K562 (cell line): ENCODE measurements around the gene TXNIP. TPM values are rescaled to one million over a fixed set of nuclear protein-coding genes. Genes with fewer than 3 reads are reported as not detected.
A peak's percentile ranks its signal among the peaks of the same experiment; 100 is the strongest.

Experiments
- CEBPZ ChIP-seq: fragments of 150-350 bp; IDR thresholded peaks from 2 replicates; pipeline ENCODE4 v1.6.1; 2014; ENCODE audit warnings: low read depth, mild to moderate bottlenecking, low read length, borderline replicate concordance
- CGGBP1 ChIP-seq: fragments of 250-450 bp; sonication (Bioruptor Pico); IDR thresholded peaks from 2 replicates; pipeline ENCODE4 v1.9.0; 2021; ENCODE audit warnings: mild to moderate bottlenecking
- E2F3 ChIP-seq: fragments of 250-450 bp; sonication (Bioruptor Pico); IDR thresholded peaks from 2 replicates; pipeline ENCODE4 v1.4.0; 2020; ENCODE audit warnings: mild to moderate bottlenecking
- ETS1 ChIP-seq: conservative IDR thresholded peaks from 2 replicates; pipeline ENCODE4 v1.6.1; 2011; ENCODE audit warnings: low read depth, mild to moderate bottlenecking, low read length; ENCODE audit not compliant: control insufficient read depth
- GTF3C2 ChIP-seq: IDR thresholded peaks from 3 replicates; pipeline ENCODE4 v1.6.1; 2011; ENCODE audit warnings: borderline replicate concordance, mild to moderate bottlenecking, moderate library complexity; ENCODE audit not compliant: insufficient read length; ENCODE audit errors: extremely low read depth
- MEIS2 ChIP-seq: fragments of 450-650 bp; IDR thresholded peaks from 2 replicates; pipeline ENCODE4 v1.6.1; 2014; ENCODE audit warnings: mild to moderate bottlenecking; ENCODE audit not compliant: partially characterized antibody
- POLR3A ChIP-seq: IDR thresholded peaks from 2 replicates; pipeline ENCODE4 v1.6.1; 2011; ENCODE audit warnings: borderline replicate concordance, mild to moderate bottlenecking, moderate library complexity; ENCODE audit not compliant: insufficient read length, insufficient read depth; ENCODE audit errors: extremely low read depth
- PREB ChIP-seq: sonication (generic); formaldehyde crosslinking; IDR thresholded peaks from 2 replicates; pipeline ENCODE4 v1.8.1; 2023; ENCODE audit warnings: mild to moderate bottlenecking, missing genetic modification reagents
- SMAD1 ChIP-seq: fragments of 150-350 bp; IDR thresholded peaks from 2 replicates; pipeline ENCODE4 v1.6.1; 2014; ENCODE audit warnings: low read length, low read depth; ENCODE audit not compliant: partially characterized antibody
- SNIP1 ChIP-seq: fragments of 450-650 bp; IDR thresholded peaks from 2 replicates; pipeline ENCODE4 v1.7.1; 2017; ENCODE audit warnings: low read depth, mild to moderate bottlenecking
- SRSF1 ChIP-seq: fragments of 200-400 bp; formaldehyde crosslinking; IDR thresholded peaks from 2 replicates; pipeline ENCODE4 v1.6.1; 2017; ENCODE audit warnings: mild to moderate bottlenecking, low read depth, low read length, moderate library complexity
- TSC22D4 ChIP-seq: fragments of 450-650 bp; IDR thresholded peaks from 2 replicates; pipeline ENCODE4 v1.6.1; 2016; ENCODE audit warnings: missing genetic modification characterization, missing biosample characterization, control low read depth
- ZNF507 ChIP-seq: conservative IDR thresholded peaks from 2 replicates; pipeline ENCODE4 v1.6.1; 2017; ENCODE audit warnings: missing genetic modification characterization, missing compliant biosample characterization
- ZNF584 ChIP-seq: fragments of 200-800 bp; sonication (Bioruptor generic); IDR thresholded peaks from 2 replicates; pipeline ENCODE4 v1.6.1; 2016; ENCODE audit warnings: low read depth, mild to moderate bottlenecking, missing genetic modification characterization, missing compliant biosample characterization
- ZNF639 ChIP-seq, 2 experiments: fragments of 200-800 bp in 1 of 2; sonication (Bioruptor generic) in 1 of 2; sonication (generic) in 1 of 2; formaldehyde crosslinking in 1 of 2; IDR thresholded peaks in 1 of 2; conservative IDR thresholded peaks in 1 of 2; 2 replicates each; pipeline versions ENCODE4 v1.5.0 to v1.6.1; 2016 to 2020; ENCODE audit warnings: missing compliant biosample characterization in 1 of 2, missing genetic modification characterization in 1 of 2, missing genetic modification reagents in 1 of 2
- polyA plus RNA-seq, 8 experiments: library from polyadenylated mRNA; depleted of rRNA in 4 of 8; stranded (reverse) in 5 of 8; unstranded in 3 of 8; fragments of >200 nt; fragmentation: Nextera tagmentation in 2 of 8; fragmentation: Illumina TruSeq in 1 of 8; extraction: Ambion mirVana in 2 of 8; extraction: Trizol in 1 of 8; gene quantifications; 2 replicates each; pipeline versions ENCODE4 v1.2.1 to v1.2.3, GENCODE V29; 2011 to 2014; ENCODE audit warnings: inconsistent platforms in 1 of 8, missing spikeins in 1 of 8
- total RNA-seq, 7 experiments: library from RNA; depleted of rRNA in 6 of 7; stranded (reverse); fragments of >200 nt in 6 of 7; fragmentation: Illumina TruSeq in 2 of 7; extraction: Trizol in 2 of 7; gene quantifications; 2 replicates each; pipeline versions ENCODE4 v1.2.1 to v1.2.3, GENCODE V29; 2011 to 2021; ENCODE audit warnings: low replicate concordance in 1 of 7

The TXNIP gene
- total and polyA plus RNA-seq, 9 of the 15 experiments (the other 6 are each of a cell fraction or from before 2014, with no cell fraction given), result 120 to 499 (median 257) TPM

- TF ChIP-seq ZNF639 (CRISPR knock-in tag; conservative IDR thresholded peaks at IDR 0.05 in 1 of 2, IDR thresholded peaks at IDR 0.05 in 1 of 2), result 0 out of 4 replicates have a peak, but pooled peaks of 1 of the 2 experiments have one; percentile 1
- no peak for TF ChIP-seq SRSF1
- no peak for TF ChIP-seq TSC22D4
- no peak for TF ChIP-seq GTF3C2
- TF ChIP-seq PREB (CRISPR knock-in tag), result no peak
- TF ChIP-seq ZNF507 (tag), result no peak
- no peak for TF ChIP-seq E2F3
- no peak for TF ChIP-seq POLR3A
- TF ChIP-seq SNIP1, result no peak
- TF ChIP-seq CEBPZ, result no peak
- no peak for TF ChIP-seq SMAD1
- TF ChIP-seq ETS1, result no peak
- peak; percentile 88 for TF ChIP-seq MEIS2
- TF ChIP-seq ZNF584 (CRISPR knock-in tag), result no peak
- 0 out of 2 replicates have a peak, but pooled peaks have one; percentile 11 for TF ChIP-seq CGGBP1
These were observed 16.5 kb downstream of the TXNIP start (continued) for GRCh38 chr1:145979746-145980456.
